Activated naive CD4-positive, alpha-beta T cell treated with anti-CD3 and anti-CD28 coated beads, Interleukin-2, amount 50 U/mL, for 24 hours (primary cell): Measurements from ENCODE around the gene HBG1.

ENCODE experiments used
- H3K27ac Mint-ChIP-seq: one replicate; pipeline ENCODE4 v1.8.0; 2021; ENCODE audit warnings: mild to moderate bottlenecking, mixed read lengths
- H3K27me3 Mint-ChIP-seq: one replicate; pipeline ENCODE4 v1.8.0; 2021; ENCODE audit warnings: mixed read lengths
- H3K36me3 Mint-ChIP-seq: one replicate; pipeline ENCODE4 v1.8.0; 2021; ENCODE audit warnings: mixed read lengths
- H3K4me1 Mint-ChIP-seq: one replicate; pipeline ENCODE4 v1.8.0; 2021; ENCODE audit warnings: mixed read lengths
- H3K4me3 Mint-ChIP-seq: one replicate; pipeline ENCODE4 v1.8.0; 2021; ENCODE audit warnings: mild to moderate bottlenecking, mixed read lengths
- H3K9me3 Mint-ChIP-seq: one replicate; pipeline ENCODE4 v1.8.0; 2021; ENCODE audit warnings: mixed read lengths

Gene HBG1

GRCh38 chr11:5242208-5242607 lies 7.4 kb downstream of the HBG1 start:
- H3K9me3 Mint-ChIP-seq = no peaks in the 10 kb centered on the region
- peaks cover 8% of the 10 kb centered on the region for H3K27me3 Mint-ChIP-seq
- no peaks in the 10 kb centered on the region for H3K36me3 Mint-ChIP-seq
- no peak overlapping the region for H3K4me3 Mint-ChIP-seq
- H3K27ac Mint-ChIP-seq = no peak overlapping the region
- H3K4me1 Mint-ChIP-seq = no peaks in the 10 kb centered on the region

GRCh38 chr11:5241458-5241857 lies 8.2 kb downstream of the HBG1 start:
- no peak overlapping the region for H3K4me3 Mint-ChIP-seq
- no peaks in the 10 kb centered on the region for H3K4me1 Mint-ChIP-seq
- H3K27me3 Mint-ChIP-seq = peaks cover 8% of the 10 kb centered on the region
- no peaks in the 10 kb centered on the region for H3K36me3 Mint-ChIP-seq
- H3K27ac Mint-ChIP-seq = no peak overlapping the region
- H3K9me3 Mint-ChIP-seq = no peaks in the 10 kb centered on the region

- peaks cover 8% of the 10 kb centered on the region for H3K27me3 Mint-ChIP-seq
- H3K36me3 Mint-ChIP-seq = no peaks in the 10 kb centered on the region
- H3K27ac Mint-ChIP-seq = no peak overlapping the region
- H3K4me1 Mint-ChIP-seq = no peaks in the 10 kb centered on the region
- H3K4me3 Mint-ChIP-seq = no peak overlapping the region
- H3K9me3 Mint-ChIP-seq = no peaks in the 10 kb centered on the region
Measured at GRCh38 chr11:5240458-5240857, 9.2 kb downstream of the HBG1 start.

- no peaks in the 10 kb centered on the region for H3K9me3 Mint-ChIP-seq
- H3K4me3 Mint-ChIP-seq = no peak overlapping the region
- peaks cover 8% of the 10 kb centered on the region for H3K27me3 Mint-ChIP-seq
- H3K4me1 Mint-ChIP-seq = no peaks in the 10 kb centered on the region
- H3K27ac Mint-ChIP-seq = no peak overlapping the region
- H3K36me3 Mint-ChIP-seq = no peaks in the 10 kb centered on the region
Measured at GRCh38 chr11:5240056-5240455, 9.6 kb downstream of the HBG1 start.

- Mint-ChIP-seq H3K27me3 (peaks cover 7% of the 10 kb centered on the region), H3K4me3 (no peak overlapping the region), H3K27ac (no peak overlapping the region), H3K9me3 (no peaks in the 10 kb centered on the region), H3K36me3 (no peaks in the 10 kb centered on the region), H3K4me1 (no peaks in the 10 kb centered on the region)
Measured at GRCh38 chr11:5239046-5239445, 10.6 kb downstream of the HBG1 start.

- no peaks in the 10 kb centered on the region for H3K9me3 Mint-ChIP-seq
- H3K36me3 Mint-ChIP-seq = no peaks in the 10 kb centered on the region
- peaks cover 7% of the 10 kb centered on the region for H3K27me3 Mint-ChIP-seq
- H3K4me3 Mint-ChIP-seq = no peak overlapping the region
- peak overlapping the region; percentile 5 for H3K27ac Mint-ChIP-seq
- no peaks in the 10 kb centered on the region for H3K4me1 Mint-ChIP-seq
Measured at GRCh38 chr11:5238486-5238885, 11.2 kb downstream of the HBG1 start.

GRCh38 chr11:5237420-5237819 lies 12.2 kb downstream of the HBG1 start:
- Mint-ChIP-seq H3K9me3 (no peaks in the 10 kb centered on the region), H3K27me3 (peaks cover 7% of the 10 kb centered on the region), H3K27ac (no peak overlapping the region), H3K4me1 (no peaks in the 10 kb centered on the region), H3K36me3 (no peaks in the 10 kb centered on the region), H3K4me3 (no peak overlapping the region)

GRCh38 chr11:5235364-5236095 lies 14.1 kb downstream of the HBG1 start:
- Mint-ChIP-seq H3K4me3 (no peak overlapping the region), H3K36me3 (no peaks in the 10 kb centered on the region), H3K27ac (no peak overlapping the region), H3K4me1 (no peaks in the 10 kb centered on the region), H3K27me3 (peaks cover 7% of the 10 kb centered on the region), H3K9me3 (no peaks in the 10 kb centered on the region)

- no peak within 1 kb of the TSS for H3K4me3 Mint-ChIP-seq
- H3K27me3 Mint-ChIP-seq = peaks cover 8% of the 10 kb centered on the region
- H3K27ac Mint-ChIP-seq = no peak within 1 kb of the TSS
- H3K9me3 Mint-ChIP-seq = no peaks in the 10 kb centered on the region
- no peaks in the 10 kb centered on the region for H3K36me3 Mint-ChIP-seq
- H3K4me1 Mint-ChIP-seq = no peaks in the 10 kb centered on the region
Measured at GRCh38 chr11:5234381-5234834, 15.2 kb downstream of the HBG1 start, which contains the start of gene HBD. TSS of gene HBD (minus strand) at chr11:5234483. CDS start at chr11:5234433, 50 bp downstream.

- H3K36me3 Mint-ChIP-seq = no peaks in the 10 kb centered on the region
- peaks cover 3% of the 10 kb centered on the region for H3K27me3 Mint-ChIP-seq
- no peak overlapping the region for H3K4me3 Mint-ChIP-seq
- no peak overlapping the region for H3K27ac Mint-ChIP-seq
- no peaks in the 10 kb centered on the region for H3K9me3 Mint-ChIP-seq
- H3K4me1 Mint-ChIP-seq = no peaks in the 10 kb centered on the region
Measured at GRCh38 chr11:5233307-5233706, 16.4 kb downstream of the HBG1 start.

GRCh38 chr11:5232821-5233220 lies 16.8 kb downstream of the HBG1 start:
- Mint-ChIP-seq H3K27me3 (peaks cover 6% of the 10 kb centered on the region), H3K4me3 (no peak overlapping the region), H3K27ac (no peak overlapping the region), H3K36me3 (no peaks in the 10 kb centered on the region), H3K4me1 (no peaks in the 10 kb centered on the region), H3K9me3 (no peaks in the 10 kb centered on the region)

GRCh38 chr11:5232176-5232575 lies 17.5 kb downstream of the HBG1 start:
- Mint-ChIP-seq H3K4me3 (no peak overlapping the region), H3K4me1 (no peaks in the 10 kb centered on the region), H3K9me3 (no peaks in the 10 kb centered on the region), H3K27ac (no peak overlapping the region), H3K27me3 (peaks cover 5% of the 10 kb centered on the region), H3K36me3 (no peaks in the 10 kb centered on the region)

- Mint-ChIP-seq H3K27me3 (peaks cover 5% of the 10 kb centered on the region), H3K27ac (no peak overlapping the region), H3K4me3 (no peak overlapping the region), H3K9me3 (no peaks in the 10 kb centered on the region), H3K36me3 (no peaks in the 10 kb centered on the region), H3K4me1 (no peaks in the 10 kb centered on the region)
Measured at GRCh38 chr11:5231111-5231510, 18.5 kb downstream of the HBG1 start.

GRCh38 chr11:5230266-5230665 lies 19.4 kb downstream of the HBG1 start:
- peaks cover 5% of the 10 kb centered on the region for H3K27me3 Mint-ChIP-seq
- no peak overlapping the region for H3K27ac Mint-ChIP-seq
- no peaks in the 10 kb centered on the region for H3K36me3 Mint-ChIP-seq
- H3K4me3 Mint-ChIP-seq = no peak overlapping the region
- no peaks in the 10 kb centered on the region for H3K4me1 Mint-ChIP-seq
- H3K9me3 Mint-ChIP-seq = no peaks in the 10 kb centered on the region

GRCh38 chr11:5229796-5230195 lies 19.9 kb downstream of the HBG1 start:
- H3K36me3 Mint-ChIP-seq = no peaks in the 10 kb centered on the region
- H3K27ac Mint-ChIP-seq = no peak overlapping the region
- no peak overlapping the region for H3K4me3 Mint-ChIP-seq
- H3K9me3 Mint-ChIP-seq = no peaks in the 10 kb centered on the region
- H3K4me1 Mint-ChIP-seq = no peaks in the 10 kb centered on the region
- peaks cover 5% of the 10 kb centered on the region for H3K27me3 Mint-ChIP-seq

- no peak overlapping the region for H3K27ac Mint-ChIP-seq
- no peaks in the 10 kb centered on the region for H3K36me3 Mint-ChIP-seq
- no peaks in the 10 kb centered on the region for H3K4me1 Mint-ChIP-seq
Measured at GRCh38 chr11:5229356-5229755, 20.3 kb downstream of the HBG1 start.

GRCh38 chr11:5228124-5228523 lies 21.5 kb downstream of the HBG1 start:
- Mint-ChIP-seq H3K4me1 (no peaks in the 10 kb centered on the region), H3K36me3 (no peaks in the 10 kb centered on the region), H3K27me3 (peaks cover 5% of the 10 kb centered on the region), H3K4me3 (no peak overlapping the region), H3K9me3 (no peaks in the 10 kb centered on the region), H3K27ac (no peak overlapping the region)

More at GRCh38 chr11:5229356-5229755, 20.3 kb downstream of the HBG1 start:
- peaks cover 5% of the 10 kb centered on the region for H3K27me3 Mint-ChIP-seq
- no peak overlapping the region for H3K4me3 Mint-ChIP-seq
- no peaks in the 10 kb centered on the region for H3K9me3 Mint-ChIP-seq
